ENCODE results near the gene THOC6. TPM values are rescaled to one million over a fixed set of nuclear protein-coding genes. Genes with fewer than 3 reads are reported as not detected.

Gene THOC6
- total and polyA plus RNA-seq, 9 of the 15 experiments (the other 6 are each of a cell fraction or from before 2014, with no cell fraction given) = 2.5 to 65.4 (median 42.3) TPM

- TF ChIP-seq, protein P1, sequence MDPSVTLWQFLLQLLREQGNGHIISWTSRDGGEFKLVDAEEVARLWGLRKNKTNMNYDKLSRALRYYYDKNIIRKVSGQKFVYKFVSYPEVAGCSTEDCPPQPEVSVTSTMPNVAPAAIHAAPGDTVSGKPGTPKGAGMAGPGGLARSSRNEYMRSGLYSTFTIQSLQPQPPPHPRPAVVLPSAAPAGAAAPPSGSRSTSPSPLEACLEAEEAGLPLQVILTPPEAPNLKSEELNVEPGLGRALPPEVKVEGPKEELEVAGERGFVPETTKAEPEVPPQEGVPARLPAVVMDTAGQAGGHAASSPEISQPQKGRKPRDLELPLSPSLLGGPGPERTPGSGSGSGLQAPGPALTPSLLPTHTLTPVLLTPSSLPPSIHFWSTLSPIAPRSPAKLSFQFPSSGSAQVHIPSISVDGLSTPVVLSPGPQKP (CRISPR knock-in tag; IDR thresholded peaks at IDR 0.05) = no peak
- TF ChIP-seq ZNF316 (IDR thresholded peaks at IDR 0.05) (no peak), ZNF583 (CRISPR knock-in tag; IDR thresholded peaks at IDR 0.05) (no peak), AFF4 (CRISPR knock-in tag; IDR thresholded peaks at IDR 0.05) (no peak), SAP30 (IDR thresholded peaks at IDR 0.05; ENCODE audit: borderline replicate concordance, insufficient read depth, low read depth, low read length, poor library complexity, severe bottlenecking) (no peak), NFE2L1 (tag; IDR thresholded peaks at IDR 0.05; ENCODE audit: borderline replicate concordance, low read depth) (no peak), TEAD2 (tag; IDR thresholded peaks at IDR 0.05) (no peak), NEUROD1 (IDR thresholded peaks at IDR 0.05; ENCODE audit: borderline replicate concordance, low read depth, low read length, partially characterized antibody) (no peak), SRF (CRISPR knock-in tag; IDR thresholded peaks at IDR 0.05) (peak in 1 of 2 experiments; percentile 21; a peak in 1 of 4 replicates), ZNF436 (CRISPR knock-in tag; IDR thresholded peaks at IDR 0.05) (no peak), UBTF (IDR thresholded peaks at IDR 0.05; ENCODE audit: borderline replicate concordance in 1 of 2, low read depth in 2 of 2, low read length in 2 of 2) (0 out of 4 replicates have a peak, but pooled peaks of 1 of the 2 experiments have one; percentile 3), ZC3H8 (IDR thresholded peaks at IDR 0.05) (no peak), ELF2 (CRISPR knock-in tag; IDR thresholded peaks at IDR 0.05) (no peak), ZNF12 (CRISPR knock-in tag; IDR thresholded peaks at IDR 0.05) (no peak), ASH1L (IDR thresholded peaks at IDR 0.05; ENCODE audit: borderline replicate concordance, low read depth, partially characterized antibody) (no peak), ZNF830 (CRISPR knock-in tag; IDR thresholded peaks at IDR 0.05) (no peak), CREBBP (IDR thresholded peaks at IDR 0.05; ENCODE audit: low read depth, low read length) (no peak), NUFIP1 (IDR thresholded peaks at IDR 0.05; ENCODE audit: partially characterized antibody) (no peak), MCM2 (IDR thresholded peaks at IDR 0.05; ENCODE audit: low read depth) (no peak), NBN (IDR thresholded peaks at IDR 0.05; ENCODE audit: low read depth) (no peak), CBX2 (IDR thresholded peaks at IDR 0.05; ENCODE audit: insufficient read depth, low read length, poor library complexity, severe bottlenecking) (no peak), TBL1XR1 (IDR thresholded peaks at IDR 0.05; ENCODE audit: low read length in 2 of 2) (no peak)
These were observed 2.2 kb upstream of the THOC6 start (continued) for GRCh38 chr16:3021449-3022207.

Data from K562 (cell line).